Measurements from ENCODE around the gene FOXN1.

GRCh38 chr17:28577466-28577824, 71.3 kb downstream of the FOXN1 start:
- no peak for TF ChIP-seq CTCF (IDR thresholded peaks at IDR 0.05 in 8 of 11, conservative IDR thresholded peaks at IDR 0.05 in 3 of 11)
- TF ChIP-seq POLR2A (IDR thresholded peaks at IDR 0.05): no peak
- no peak for TF ChIP-seq POLR2AphosphoS5 (IDR thresholded peaks at IDR 0.05)
